GM21381 (cell line): Measurements from ENCODE around the gene MAP3K4.
A peak's percentile ranks its signal among the peaks of the same experiment; 100 is the strongest.

ENCODE experiments used
- ATAC-seq: cut with Tn5 transposase; IDR thresholded peaks from one replicate; pipeline ENCODE4 v1.9.1; 2021; ENCODE audit warnings: mild to moderate bottlenecking, moderate library complexity; ENCODE audit not compliant: unreplicated experiment

MAP3K4 gene

GRCh38 chr6:161037873-161038228 is 46.3 kb downstream of the MAP3K4 start:
- no peak for ATAC-seq

- peak; percentile 85 for ATAC-seq
These were observed 46.9 kb downstream of the MAP3K4 start for GRCh38 chr6:161038229-161039031.

- ATAC-seq: no peak
These were observed 49.7 kb downstream of the MAP3K4 start for GRCh38 chr6:161041274-161041673.

- ATAC-seq: no peak
These were observed 52.8 kb downstream of the MAP3K4 start for GRCh38 chr6:161044335-161044734.

GRCh38 chr6:161048641-161049040 is 57.1 kb downstream of the MAP3K4 start:
- no peak for ATAC-seq

GRCh38 chr6:161050134-161050765 is 58.7 kb downstream of the MAP3K4 start:
- ATAC-seq: peak; percentile 59

GRCh38 chr6:161053103-161053502 is 61.5 kb downstream of the MAP3K4 start:
- no peak for ATAC-seq

GRCh38 chr6:161054876-161055275 is 63.3 kb downstream of the MAP3K4 start:
- no peak for ATAC-seq

- no peak for ATAC-seq
These were observed 64.9 kb downstream of the MAP3K4 start for GRCh38 chr6:161056451-161056850.

- ATAC-seq: no peak
These were observed 65.8 kb downstream of the MAP3K4 start for GRCh38 chr6:161057103-161058091.

GRCh38 chr6:161058741-161059140 is 67.2 kb downstream of the MAP3K4 start:
- no peak for ATAC-seq

GRCh38 chr6:161061576-161061975 is 70.0 kb downstream of the MAP3K4 start:
- ATAC-seq: no peak

- ATAC-seq: no peak
These were observed 73.3 kb downstream of the MAP3K4 start for GRCh38 chr6:161064915-161065314.

GRCh38 chr6:161066511-161066910 is 74.9 kb downstream of the MAP3K4 start:
- ATAC-seq: no peak

- no peak for ATAC-seq
These were observed 76.2 kb downstream of the MAP3K4 start for GRCh38 chr6:161067749-161068148.

GRCh38 chr6:161068321-161068741 is 76.8 kb downstream of the MAP3K4 start:
- no peak for ATAC-seq

GRCh38 chr6:161073930-161074329 is 82.4 kb downstream of the MAP3K4 start:
- ATAC-seq: no peak

- ATAC-seq: no peak
These were observed 83.0 kb downstream of the MAP3K4 start for GRCh38 chr6:161074496-161075121.

- no peak for ATAC-seq
These were observed 84.7 kb downstream of the MAP3K4 start for GRCh38 chr6:161076181-161076677.

GRCh38 chr6:161079566-161080262 is 88.1 kb downstream of the MAP3K4 start:
- no peak for ATAC-seq
